ENCODE data around the gene RFTN2.

The RFTN2 gene

GRCh38 chr2:197539734-197540133 is 135.7 kb downstream of the RFTN2 start:
- no peak for DNase-seq

GRCh38 chr2:197538412-197538811 is 137.0 kb downstream of the RFTN2 start:
- DNase-seq = no peak

Measured in CD4-positive, alpha-beta T cell treated with Interleukin-12 subunit alpha and Interleukin-12 subunit beta, for 1 hour (primary cell).